GM12878 (cell line): Measurements from ENCODE around the gene STARD10. TPM values are rescaled to one million over a fixed set of nuclear protein-coding genes. Genes with fewer than 3 reads are reported as not detected.

Experiments used
- ATAC-seq: fragments of 200-7000 bp; cut with Tn5 transposase; 3 replicates; pipeline ENCODE4 v1.9.1; 2020; ENCODE audit warnings: mild to moderate bottlenecking, moderate library complexity
- BruUV-seq: library from RNA; stranded (reverse); fragments of 400-500 nt; replicated peaks from 2 replicates; lab custom pipeline; 2021; lab: Mats Ljungman, UMichigan
- CTCF ChIA-PET: fragments of 300-600 bp; sonication (Branson Sonifier 250); formaldehyde crosslinking; extraction: SDS; loops from one replicate; lab custom pipeline; 2021; ENCODE audit warnings: inconsistent platforms; lab: Yijun Ruan, JAX
- POLR2A ChIA-PET: fragments of 350-600 bp; formaldehyde crosslinking; extraction: SDS; loops from one replicate; lab custom pipeline; 2021; ENCODE audit warnings: inconsistent platforms; lab: Charles Lee
- RAD21 ChIA-PET: fragments of 300-600 bp; sonication (Branson Sonifier 250); formaldehyde crosslinking; loops from one replicate; lab custom pipeline; 2023; ENCODE audit warnings: antibody characterized with exemption; ENCODE audit not compliant: unreplicated experiment; lab: Charles Lee
- SMC1A ChIA-PET: fragments of 300-600 bp; sonication (Branson Sonifier 250); formaldehyde crosslinking; loops from one replicate; lab custom pipeline; 2023; ENCODE audit not compliant: unreplicated experiment, uncharacterized antibody; lab: Charles Lee
- DNase-seq: peaks from one replicate; pipeline ENCODE4 v3.0.0-alpha.2; 2011; ENCODE audit warnings: low read depth, low spot score
- FAIRE-seq: peaks from 3 replicates; lab custom pipeline; 2011; peaks lifted over from hg19 to GRCh38; lab: Jason Lieb, UNC
- H2AFZ ChIP-seq: 2 replicates; pipeline ENCODE4 v1.6.0; 2011; ENCODE audit warnings: low read depth, low read length, control low read depth; ENCODE audit not compliant: control insufficient read depth
- H3K27ac ChIP-seq: 2 replicates; pipeline ENCODE4 v1.5.1; 2011; ENCODE audit warnings: control low read depth; ENCODE audit not compliant: control insufficient read depth, insufficient read depth
- H3K27me3 ChIP-seq, 2 experiments: replicated peaks in 1 of 2; 2 replicates each; pipeline versions ENCODE4 v1.6.0 to v1.6.1; 2011; ENCODE audit warnings: low read length in 1 of 2; ENCODE audit not compliant: control insufficient read depth in 2 of 2, insufficient read depth in 2 of 2
- H3K36me3 ChIP-seq, 2 experiments: 2 replicates each; pipeline ENCODE4 v1.5.1; 2011; ENCODE audit warnings: low read length in 1 of 2; ENCODE audit not compliant: control insufficient read depth in 2 of 2, insufficient read depth in 2 of 2
- H3K4me1 ChIP-seq: 2 replicates; pipeline ENCODE4 v1.6.1; 2011; ENCODE audit warnings: mild to moderate bottlenecking, low read length, moderate library complexity, mixed read lengths; ENCODE audit not compliant: control insufficient read depth, insufficient read depth
- H3K4me2 ChIP-seq: 2 replicates; pipeline ENCODE4 v1.6.0; 2011; ENCODE audit warnings: control low read depth; ENCODE audit not compliant: control insufficient read depth, insufficient read depth
- H3K4me3 ChIP-seq: fragments of 200-600 bp; sonication (generic); 2 replicates; pipeline ENCODE4 v1.5.1; 2016
- H3K79me2 ChIP-seq: 2 replicates; pipeline ENCODE4 v1.6.0; 2011; ENCODE audit warnings: low read length; ENCODE audit not compliant: control insufficient read depth, insufficient read depth
- H3K9ac ChIP-seq: 2 replicates; pipeline ENCODE4 v1.8.0; 2011; ENCODE audit warnings: low read length, control low read depth, mixed read lengths; ENCODE audit not compliant: control insufficient read depth, insufficient read depth
- H3K9me3 ChIP-seq: replicated peaks from 3 replicates; pipeline ENCODE4 v1.5.1; 2011; ENCODE audit warnings: mild to moderate bottlenecking, low read length; ENCODE audit not compliant: control insufficient read depth, insufficient read depth
- H4K20me1 ChIP-seq: 2 replicates; pipeline ENCODE4 v1.6.0; 2011; ENCODE audit not compliant: control insufficient read depth, insufficient read depth
- BRCA1 ChIP-seq: IDR thresholded peaks from 2 replicates; pipeline ENCODE4 v1.6.1; 2011; ENCODE audit warnings: low read depth, low read length, improper control_type of control experiment
- CBFB ChIP-seq: IDR thresholded peaks from 2 replicates; pipeline ENCODE4 v1.6.1; 2016; ENCODE audit warnings: antibody characterized with exemption, low read depth
- CREM ChIP-seq: IDR thresholded peaks from 2 replicates; pipeline ENCODE4 v1.6.1; 2014; ENCODE audit warnings: antibody characterized with exemption, low read depth
- HDAC2 ChIP-seq: fragments of 200-600 bp; sonication (generic); IDR thresholded peaks from 2 replicates; pipeline ENCODE4 v1.6.1; 2017
- IKZF1 ChIP-seq: fragments of 450-650 bp; conservative IDR thresholded peaks from 2 replicates; pipeline ENCODE4 v1.6.1; 2017; ENCODE audit warnings: antibody characterized with exemption, mild to moderate bottlenecking
- NR2C1 ChIP-seq: fragments of 450-650 bp; IDR thresholded peaks from 2 replicates; pipeline ENCODE4 v1.6.1; 2017; ENCODE audit warnings: antibody characterized with exemption, mild to moderate bottlenecking, moderate library complexity
- POLR2AphosphoS5 ChIP-seq: IDR thresholded peaks from 2 replicates; pipeline ENCODE4 v1.6.1; 2011; ENCODE audit warnings: mild to moderate bottlenecking, low read length, inconsistent platforms
- RUNX3 ChIP-seq: IDR thresholded peaks from 2 replicates; pipeline ENCODE4 v1.6.1; 2012; ENCODE audit warnings: low read length, inconsistent platforms
- SIN3A ChIP-seq: IDR thresholded peaks from 2 replicates; pipeline ENCODE4 v1.6.1; 2012; ENCODE audit warnings: low read depth, low read length, improper control_type of control experiment
- STAT3 ChIP-seq: IDR thresholded peaks from 2 replicates; pipeline ENCODE4 v1.6.1; 2011; ENCODE audit warnings: low read depth, low read length, improper control_type of control experiment
- YY1 ChIP-seq: IDR thresholded peaks from 2 replicates; pipeline ENCODE4 v1.6.1; 2011; ENCODE audit warnings: low read depth, mild to moderate bottlenecking, low read length
- ZBED1 ChIP-seq: IDR thresholded peaks from 2 replicates; pipeline ENCODE4 v1.6.1; 2016; ENCODE audit warnings: borderline replicate concordance
- WGBS: methylation state at CpG from one replicate; pipeline ENCODE4 v1.1.6; 2016; ENCODE audit warnings: low lambda C conversion rate; ENCODE audit not compliant: insufficient replicate concordance, insufficient coverage; ENCODE audit errors: missing lambda C conversion rate; 5-methylcytosine and 5-hydroxymethylcytosine counted together
- in situ Hi-C: fragments of 300-500 bp; cut with MboI; formaldehyde crosslinking; loops from 9 replicates; pipeline ENCODE4 v1.14.3; 2018; ENCODE audit warnings: mixed read lengths
- intact Hi-C: fragments of 100-400 bp; cut with micrococcal nuclease; formaldehyde crosslinking; loops from one replicate; pipeline ENCODE4 v1.14.2; 2022; ENCODE audit not compliant: unreplicated experiment
- polyA plus RNA-seq, 11 experiments: library from polyadenylated mRNA; depleted of rRNA in 4 of 11; unstranded in 6 of 11; stranded (reverse) in 5 of 11; fragments of >200 nt; fragmentation: Nextera tagmentation in 4 of 11; fragmentation: Illumina TruSeq in 1 of 11; extraction: Ambion mirVana in 4 of 11; extraction: Trizol in 1 of 11; gene quantifications; 1 replicate in 1 of 11; 2 replicates in 10 of 11; pipeline versions ENCODE4 v1.2.1 to v1.2.3, GENCODE V29; 2011 to 2016; ENCODE audit warnings: inconsistent platforms in 2 of 11, missing spikeins in 2 of 11, low read depth in 1 of 11
- total RNA-seq, 4 experiments: library from RNA; depleted of rRNA in 3 of 4; stranded (reverse); fragments of >200 nt in 3 of 4; fragmentation: Illumina TruSeq in 1 of 4; extraction: Trizol in 1 of 4; gene quantifications; 2 replicates each; pipeline versions ENCODE4 v1.2.1 to v1.2.3, GENCODE V29; 2013 to 2021
- TF ChIP-seq, protein P1 (sequence below): IDR thresholded peaks from 2 replicates; pipeline ENCODE4 v1.6.1; 2011; ENCODE audit warnings: low read depth, low read length, improper control_type of control experiment, borderline replicate concordance
- TF ChIP-seq, protein P2 (sequence below): fragments of 450-650 bp; formaldehyde crosslinking; IDR thresholded peaks from 2 replicates; pipeline ENCODE4 v1.4.0; 2022; ENCODE audit warnings: mild to moderate bottlenecking, moderate library complexity
- TF ChIP-seq, protein P3 (sequence below): fragments of 450-650 bp; IDR thresholded peaks from 2 replicates; pipeline ENCODE4 v1.6.1; 2017; ENCODE audit warnings: borderline replicate concordance

Gene STARD10
- total and polyA plus RNA-seq, 10 of the 15 experiments (the other 5 are each of a cell fraction or from before 2014, with no cell fraction given) = 0.15 to 43.2 (median 23.1) TPM

DNA sequence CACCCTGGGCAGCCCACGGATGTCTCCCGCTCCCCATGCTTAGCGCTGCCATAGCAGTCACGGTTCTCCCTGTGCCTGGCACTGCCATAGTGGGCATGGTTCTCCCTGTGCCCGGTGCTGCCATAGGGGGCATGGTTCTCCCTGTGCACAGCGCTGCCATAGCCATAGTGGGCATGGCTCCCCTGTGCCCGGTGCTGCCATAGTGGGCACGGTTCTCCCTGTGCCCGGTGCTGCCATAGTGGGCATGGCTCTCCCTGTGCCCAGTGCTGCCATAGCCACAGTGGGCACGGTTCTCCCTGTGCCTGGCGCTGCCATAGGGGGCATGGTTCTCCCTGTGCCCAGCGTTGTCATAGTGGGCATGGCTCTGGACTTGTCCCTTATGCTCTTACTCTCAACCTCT is 21.8 kb downstream of the STARD10 start:
- no peaks in the 10 kb centered on the region for H3K79me2 ChIP-seq
- H3K36me3 ChIP-seq = no peaks in the 10 kb centered on the region
- H3K27me3 ChIP-seq = no peaks in the 10 kb centered on the region
- H3K4me1 ChIP-seq = no peaks in the 10 kb centered on the region
- intact Hi-C loops (no loop called here), in situ Hi-C loops (no loop called here)
- no TSS peak for BruUV-seq
- RAD21 ChIA-PET = no interaction called here
- DNase-seq (no peak), ATAC-seq (no peak), FAIRE-seq (no peak)
- H3K9ac ChIP-seq = no peak overlapping the region
- CTCF ChIA-PET = interaction anchor here (0.9 kb wide), 1 partner anchor 9 kb away, joined by 3 read pairs; no protein-coding TSS in a partner anchor
- POLR2A ChIA-PET = no interaction called here
- 74% methylated on average over 12 of the region's 12 CpGs for WGBS
- H2AFZ ChIP-seq = no peak overlapping the region
- TF ChIP-seq STAT3 (no peak), CBFB (no peak), CREM (no peak), IKZF1 (no peak), RUNX3 (no peak), SIN3A (no peak), ZBED1 (no peak), NR2C1 (no peak), YY1 (no peak), BRCA1 (no peak), HDAC2 (no peak), POLR2AphosphoS5 (no peak)
- TF ChIP-seq, protein P1, sequence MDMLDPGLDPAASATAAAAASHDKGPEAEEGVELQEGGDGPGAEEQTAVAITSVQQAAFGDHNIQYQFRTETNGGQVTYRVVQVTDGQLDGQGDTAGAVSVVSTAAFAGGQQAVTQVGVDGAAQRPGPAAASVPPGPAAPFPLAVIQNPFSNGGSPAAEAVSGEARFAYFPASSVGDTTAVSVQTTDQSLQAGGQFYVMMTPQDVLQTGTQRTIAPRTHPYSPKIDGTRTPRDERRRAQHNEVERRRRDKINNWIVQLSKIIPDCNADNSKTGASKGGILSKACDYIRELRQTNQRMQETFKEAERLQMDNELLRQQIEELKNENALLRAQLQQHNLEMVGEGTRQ = no peak
- TF ChIP-seq, protein P2, sequence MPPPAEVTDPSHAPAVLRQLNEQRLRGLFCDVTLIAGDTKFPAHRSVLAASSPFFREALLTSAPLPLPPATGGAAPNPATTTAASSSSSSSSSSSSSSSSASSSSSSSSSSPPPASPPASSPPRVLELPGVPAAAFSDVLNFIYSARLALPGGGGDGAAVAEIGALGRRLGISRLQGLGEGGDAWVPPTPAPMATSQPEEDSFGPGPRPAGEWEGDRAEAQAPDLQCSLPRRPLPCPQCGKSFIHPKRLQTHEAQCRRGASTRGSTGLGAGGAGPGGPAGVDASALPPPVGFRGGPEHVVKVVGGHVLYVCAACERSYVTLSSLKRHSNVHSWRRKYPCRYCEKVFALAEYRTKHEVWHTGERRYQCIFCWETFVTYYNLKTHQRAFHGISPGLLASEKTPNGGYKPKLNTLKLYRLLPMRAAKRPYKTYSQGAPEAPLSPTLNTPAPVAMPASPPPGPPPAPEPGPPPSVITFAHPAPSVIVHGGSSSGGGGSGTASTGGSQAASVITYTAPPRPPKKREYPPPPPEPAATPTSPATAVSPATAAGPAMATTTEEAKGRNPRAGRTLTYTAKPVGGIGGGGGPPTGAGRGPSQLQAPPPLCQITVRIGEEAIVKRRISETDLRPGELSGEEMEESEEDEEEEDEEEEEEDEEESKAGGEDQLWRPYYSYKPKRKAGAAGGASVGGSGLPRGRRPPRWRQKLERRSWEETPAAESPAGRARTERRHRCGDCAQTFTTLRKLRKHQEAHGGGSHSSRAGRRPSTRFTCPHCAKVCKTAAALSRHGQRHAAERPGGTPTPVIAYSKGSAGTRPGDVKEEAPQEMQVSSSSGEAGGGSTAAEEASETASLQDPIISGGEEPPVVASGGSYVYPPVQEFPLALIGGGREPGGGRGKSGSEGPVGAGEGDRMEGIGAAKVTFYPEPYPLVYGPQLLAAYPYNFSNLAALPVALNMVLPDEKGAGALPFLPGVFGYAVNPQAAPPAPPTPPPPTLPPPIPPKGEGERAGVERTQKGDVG = no peak
- TF ChIP-seq, protein P3, sequence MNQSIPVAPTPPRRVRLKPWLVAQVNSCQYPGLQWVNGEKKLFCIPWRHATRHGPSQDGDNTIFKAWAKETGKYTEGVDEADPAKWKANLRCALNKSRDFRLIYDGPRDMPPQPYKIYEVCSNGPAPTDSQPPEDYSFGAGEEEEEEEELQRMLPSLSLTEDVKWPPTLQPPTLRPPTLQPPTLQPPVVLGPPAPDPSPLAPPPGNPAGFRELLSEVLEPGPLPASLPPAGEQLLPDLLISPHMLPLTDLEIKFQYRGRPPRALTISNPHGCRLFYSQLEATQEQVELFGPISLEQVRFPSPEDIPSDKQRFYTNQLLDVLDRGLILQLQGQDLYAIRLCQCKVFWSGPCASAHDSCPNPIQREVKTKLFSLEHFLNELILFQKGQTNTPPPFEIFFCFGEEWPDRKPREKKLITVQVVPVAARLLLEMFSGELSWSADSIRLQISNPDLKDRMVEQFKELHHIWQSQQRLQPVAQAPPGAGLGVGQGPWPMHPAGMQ = no peak
- SMC1A ChIA-PET = interaction anchor here (0.6 to 1.4 kb wide), 3 partner anchors 10 to 407 kb away, joined by 3 to 4 read pairs (median 4); no protein-coding TSS in a partner anchor
- no peaks in the 10 kb centered on the region for H3K9me3 ChIP-seq
- no peak overlapping the region for H3K4me2 ChIP-seq
- no peak overlapping the region for H3K27ac ChIP-seq
- no peak overlapping the region for H3K4me3 ChIP-seq
- H4K20me1 ChIP-seq = no peaks in the 10 kb centered on the region
